Hepatocyte (in vitro differentiated cells): ENCODE results near the gene STARD9.
"Not testable (repeated sequence)": the region's sequence is repeated elsewhere in the genome, so short reads cannot be mapped to it uniquely, and the experiment has no call there.

Source experiments
- EZH2 ChIP-seq: fragments of 200-600 bp; sonication (generic); IDR thresholded peaks from 2 replicates; pipeline ENCODE4 v1.6.1; 2016; ENCODE audit warnings: antibody characterized with exemption, mild to moderate bottlenecking, borderline replicate concordance
- TF ChIP-seq, protein P1 (sequence below): fragments of 200-600 bp; sonication (generic); IDR thresholded peaks from 2 replicates; pipeline ENCODE4 v1.5.1; 2016; ENCODE audit warnings: antibody characterized with exemption, mild to moderate bottlenecking; ENCODE audit not compliant: poor library complexity

DNA sequence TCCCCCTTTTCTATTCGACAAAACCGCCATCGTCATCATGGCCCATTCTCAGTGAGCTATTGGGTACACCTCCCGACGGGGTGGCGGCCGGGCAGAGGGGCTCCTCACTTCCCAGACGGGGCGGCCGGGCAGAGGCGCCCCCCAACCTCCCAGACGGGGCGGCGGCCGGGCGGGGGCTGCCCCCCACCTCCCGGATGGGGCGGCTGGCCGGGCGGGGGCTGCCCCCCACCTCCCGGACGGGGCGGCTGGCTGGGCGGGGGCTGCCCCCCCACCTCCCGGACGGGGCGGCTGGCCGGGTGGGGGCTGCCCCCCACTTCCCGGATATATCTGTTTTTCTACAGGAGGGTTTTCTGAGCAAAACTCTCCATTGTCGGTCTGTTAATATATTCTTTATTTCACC is 25.9 kb downstream of the STARD9 start:
- TF ChIP-seq, protein P1, sequence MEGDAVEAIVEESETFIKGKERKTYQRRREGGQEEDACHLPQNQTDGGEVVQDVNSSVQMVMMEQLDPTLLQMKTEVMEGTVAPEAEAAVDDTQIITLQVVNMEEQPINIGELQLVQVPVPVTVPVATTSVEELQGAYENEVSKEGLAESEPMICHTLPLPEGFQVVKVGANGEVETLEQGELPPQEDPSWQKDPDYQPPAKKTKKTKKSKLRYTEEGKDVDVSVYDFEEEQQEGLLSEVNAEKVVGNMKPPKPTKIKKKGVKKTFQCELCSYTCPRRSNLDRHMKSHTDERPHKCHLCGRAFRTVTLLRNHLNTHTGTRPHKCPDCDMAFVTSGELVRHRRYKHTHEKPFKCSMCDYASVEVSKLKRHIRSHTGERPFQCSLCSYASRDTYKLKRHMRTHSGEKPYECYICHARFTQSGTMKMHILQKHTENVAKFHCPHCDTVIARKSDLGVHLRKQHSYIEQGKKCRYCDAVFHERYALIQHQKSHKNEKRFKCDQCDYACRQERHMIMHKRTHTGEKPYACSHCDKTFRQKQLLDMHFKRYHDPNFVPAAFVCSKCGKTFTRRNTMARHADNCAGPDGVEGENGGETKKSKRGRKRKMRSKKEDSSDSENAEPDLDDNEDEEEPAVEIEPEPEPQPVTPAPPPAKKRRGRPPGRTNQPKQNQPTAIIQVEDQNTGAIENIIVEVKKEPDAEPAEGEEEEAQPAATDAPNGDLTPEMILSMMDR, result not testable (repeated sequence)
- TF ChIP-seq EZH2, result not testable (repeated sequence)
